ENCODE data around the gene COL20A1. TPM values are rescaled to one million over a fixed set of nuclear protein-coding genes. Genes with fewer than 3 reads are reported as not detected.

COL20A1 gene
- polyA plus RNA-seq, 2 donors: not detected

GRCh38 chr20:63346131-63347080, 53.4 kb downstream of the COL20A1 start:
- H3K27ac ChIP-seq (ENCODE audit: low read depth in 2 of 2, low read length in 1 of 2): no peak overlapping the region
- H3K27me3 ChIP-seq (ENCODE audit: control insufficient read depth in 1 of 2, insufficient read depth in 2 of 2, low read length in 2 of 2): peaks cover 0 to 2% of the 10 kb centered on the region in 2 donors
- WGBS, 2 donors: 69 to 72% methylated on average over 46 to 50 of the region's 50 CpGs
- no peaks in the 10 kb centered on the region for H3K4me1 ChIP-seq (ENCODE audit: control insufficient read depth in 2 of 2, insufficient read depth in 2 of 2, low read length in 1 of 2)
- peaks cover 0 to 9% of the 10 kb centered on the region in 2 donors for H3K9me3 ChIP-seq (ENCODE audit: control insufficient read depth in 2 of 2, insufficient read depth in 1 of 2, low read depth in 1 of 2, low read length in 1 of 2)
- no peaks in the 10 kb centered on the region for H3K36me3 ChIP-seq (ENCODE audit: control insufficient read depth in 2 of 2, insufficient read depth in 2 of 2, low read length in 1 of 2)
- H3K4me3 ChIP-seq (ENCODE audit: low read depth in 1 of 2, low read length in 2 of 2): no peak overlapping the region

DNA sequence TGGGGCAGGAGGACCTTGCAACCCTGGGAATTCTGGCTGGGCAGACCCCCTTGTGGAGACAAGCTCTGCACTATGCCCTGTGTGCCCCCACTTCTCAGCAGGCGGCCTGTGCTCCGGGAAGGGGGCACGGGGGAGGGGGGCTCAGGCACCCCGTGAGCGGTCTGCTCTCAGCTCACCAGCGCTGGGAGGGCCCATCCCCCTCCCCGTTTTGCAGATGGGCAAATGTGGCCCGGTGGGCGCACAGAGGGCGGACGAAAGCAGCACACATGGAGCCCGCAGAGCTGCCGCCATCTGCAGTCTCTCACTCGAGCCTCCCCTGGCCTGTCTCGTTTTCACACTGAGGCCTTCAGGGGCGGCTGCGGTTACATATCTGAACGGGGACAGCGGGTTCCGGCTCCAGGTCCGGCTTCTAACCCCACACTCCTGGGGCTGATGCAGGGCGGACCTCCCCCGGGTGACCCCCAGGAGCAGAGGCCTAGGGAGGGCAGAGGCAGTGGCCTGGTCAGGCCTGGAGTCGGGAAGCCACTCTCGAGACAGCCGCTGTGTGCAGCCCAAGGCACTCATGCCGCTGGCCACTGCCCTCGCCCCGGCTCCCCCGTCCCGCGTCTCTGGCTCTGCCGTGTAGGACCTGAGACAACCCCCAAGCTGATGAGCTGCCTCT, 54.2 kb downstream of the COL20A1 start:
- WGBS, 2 donors: 80% methylated on average over 30 to 33 of the region's 33 CpGs
- H3K4me1 ChIP-seq (ENCODE audit: control insufficient read depth in 2 of 2, insufficient read depth in 2 of 2, low read length in 1 of 2): no peaks in the 10 kb centered on the region
- H3K4me3 ChIP-seq (ENCODE audit: low read depth in 1 of 2, low read length in 2 of 2): no peak overlapping the region
- H3K27me3 ChIP-seq (ENCODE audit: control insufficient read depth in 1 of 2, insufficient read depth in 2 of 2, low read length in 2 of 2): peaks cover 0 to 2% of the 10 kb centered on the region in 2 donors
- no peak overlapping the region for H3K27ac ChIP-seq (ENCODE audit: low read depth in 2 of 2, low read length in 1 of 2)
- no peaks in the 10 kb centered on the region for H3K36me3 ChIP-seq (ENCODE audit: control insufficient read depth in 2 of 2, insufficient read depth in 2 of 2, low read length in 1 of 2)
- H3K9me3 ChIP-seq (ENCODE audit: control insufficient read depth in 2 of 2, insufficient read depth in 1 of 2, low read depth in 1 of 2, low read length in 1 of 2): peaks cover 0 to 16% of the 10 kb centered on the region in 2 donors

DNA sequence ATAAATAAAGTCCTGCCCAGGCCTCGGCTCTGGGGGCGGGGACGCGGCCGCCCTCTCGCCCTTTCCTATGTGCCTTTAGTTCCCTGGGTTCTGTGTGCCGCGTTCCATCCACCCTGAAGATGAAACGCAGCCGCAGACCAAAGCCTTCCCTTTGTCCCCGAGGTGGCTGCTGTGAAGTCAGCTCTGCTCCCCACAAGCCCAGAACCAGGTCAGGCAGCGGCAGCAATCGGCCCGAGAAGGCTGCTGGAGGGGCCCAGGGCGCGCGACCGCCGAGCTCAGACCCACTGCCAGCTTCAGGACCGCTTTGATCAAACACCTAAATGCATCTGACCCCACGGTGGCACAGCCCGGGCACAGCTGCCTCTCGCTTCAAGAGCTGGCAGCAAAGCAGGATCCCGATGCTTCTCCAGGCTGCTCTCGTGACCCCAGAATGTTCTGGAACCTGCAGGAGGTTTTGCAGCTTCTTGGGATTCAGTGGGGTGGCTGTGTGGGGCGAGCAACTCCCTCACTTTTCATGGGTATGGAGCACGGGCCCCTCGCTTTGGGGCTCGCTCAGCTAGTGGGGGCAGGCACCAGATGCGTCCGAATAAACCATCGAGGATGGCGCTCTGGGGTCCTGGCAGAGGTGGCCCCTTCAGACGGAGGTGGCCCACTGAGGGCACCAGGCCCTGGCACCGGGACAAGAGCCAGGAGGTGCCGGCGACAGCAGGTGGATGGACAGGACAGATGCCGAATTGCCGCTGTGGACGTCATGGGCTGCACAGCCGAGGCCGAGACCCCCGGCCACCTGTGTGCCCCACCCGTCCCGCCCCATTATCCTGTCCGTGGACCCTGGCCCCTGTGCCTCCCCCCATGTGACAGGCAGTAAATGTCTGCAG, 55.2 kb downstream of the COL20A1 start:
- peaks cover 0 to 2% of the 10 kb centered on the region in 2 donors for H3K27me3 ChIP-seq (ENCODE audit: control insufficient read depth in 1 of 2, insufficient read depth in 2 of 2, low read length in 2 of 2)
- 77% methylated on average over 46 of the region's 46 CpGs for WGBS, 2 donors
- no peak overlapping the region for H3K27ac ChIP-seq (ENCODE audit: low read depth in 2 of 2, low read length in 1 of 2)
- H3K9me3 ChIP-seq (ENCODE audit: control insufficient read depth in 2 of 2, insufficient read depth in 1 of 2, low read depth in 1 of 2, low read length in 1 of 2): peaks cover 0 to 17% of the 10 kb centered on the region in 2 donors
- no peak overlapping the region for H3K4me3 ChIP-seq (ENCODE audit: low read depth in 1 of 2, low read length in 2 of 2)
- no peaks in the 10 kb centered on the region for H3K36me3 ChIP-seq (ENCODE audit: control insufficient read depth in 2 of 2, insufficient read depth in 2 of 2, low read length in 1 of 2)
- no peaks in the 10 kb centered on the region for H3K4me1 ChIP-seq (ENCODE audit: control insufficient read depth in 2 of 2, insufficient read depth in 2 of 2, low read length in 1 of 2)

- WGBS, 2 donors: 84% methylated on average over 29 of the region's 29 CpGs
- no peaks in the 10 kb centered on the region for H3K4me1 ChIP-seq (ENCODE audit: control insufficient read depth in 2 of 2, insufficient read depth in 2 of 2, low read length in 1 of 2)
- H3K9me3 ChIP-seq (ENCODE audit: control insufficient read depth in 2 of 2, insufficient read depth in 1 of 2, low read depth in 1 of 2, low read length in 1 of 2): peaks cover 0 to 17% of the 10 kb centered on the region in 2 donors
- H3K27me3 ChIP-seq (ENCODE audit: control insufficient read depth in 1 of 2, insufficient read depth in 2 of 2, low read length in 2 of 2): peaks cover 0 to 2% of the 10 kb centered on the region in 2 donors
- no peak overlapping the region for H3K27ac ChIP-seq (ENCODE audit: low read depth in 2 of 2, low read length in 1 of 2)
- H3K36me3 ChIP-seq (ENCODE audit: control insufficient read depth in 2 of 2, insufficient read depth in 2 of 2, low read length in 1 of 2): no peaks in the 10 kb centered on the region
- H3K4me3 ChIP-seq (ENCODE audit: low read depth in 1 of 2, low read length in 2 of 2): no peak overlapping the region
These were observed 56.0 kb downstream of the COL20A1 start for GRCh38 chr20:63348828-63349515.

- Histone ChIP-seq H3K27ac (ENCODE audit: low read depth in 2 of 2, low read length in 1 of 2) (no peak overlapping the region), H3K4me1 (ENCODE audit: control insufficient read depth in 2 of 2, insufficient read depth in 2 of 2, low read length in 1 of 2) (no peaks in the 10 kb centered on the region), H3K9me3 (ENCODE audit: control insufficient read depth in 2 of 2, insufficient read depth in 1 of 2, low read depth in 1 of 2, low read length in 1 of 2) (peaks cover 0 to 17% of the 10 kb centered on the region in 2 donors), H3K27me3 (ENCODE audit: control insufficient read depth in 1 of 2, insufficient read depth in 2 of 2, low read length in 2 of 2) (peaks cover 0 to 2% of the 10 kb centered on the region in 2 donors), H3K36me3 (ENCODE audit: control insufficient read depth in 2 of 2, insufficient read depth in 2 of 2, low read length in 1 of 2) (no peaks in the 10 kb centered on the region), H3K4me3 (ENCODE audit: low read depth in 1 of 2, low read length in 2 of 2) (no peak overlapping the region)
- 74 to 80% methylated on average over 29 of the region's 29 CpGs for WGBS, 2 donors
These were observed 56.5 kb downstream of the COL20A1 start for GRCh38 chr20:63349516-63349895.

DNA sequence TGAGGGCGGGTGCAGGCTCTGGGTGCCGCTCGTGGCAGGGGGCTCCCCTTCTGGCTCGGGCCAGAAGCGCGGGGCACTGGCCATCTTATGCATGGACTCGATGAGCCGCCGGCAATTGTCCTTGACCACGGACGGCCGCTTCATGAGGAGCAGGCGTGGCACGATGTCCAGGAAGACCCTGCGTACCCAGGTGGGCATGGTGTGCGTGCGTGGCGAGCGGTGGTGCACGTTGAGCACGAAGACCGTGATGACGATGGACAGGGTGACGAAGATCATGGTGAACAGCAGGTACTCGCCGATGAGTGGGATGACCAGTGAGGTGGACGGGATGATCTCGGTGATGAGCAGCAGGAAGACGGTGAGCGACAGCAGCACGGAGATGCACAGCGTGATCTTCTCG, 57.2 kb downstream of the COL20A1 start:
- WGBS, 2 donors: 93% methylated on average over 32 to 33 of the region's 33 CpGs
- H3K27ac ChIP-seq (ENCODE audit: low read depth in 2 of 2, low read length in 1 of 2): no peak overlapping the region
- peaks cover 0 to 1% of the 10 kb centered on the region in 2 donors for H3K27me3 ChIP-seq (ENCODE audit: control insufficient read depth in 1 of 2, insufficient read depth in 2 of 2, low read length in 2 of 2)
- peaks cover 0 to 17% of the 10 kb centered on the region in 2 donors for H3K9me3 ChIP-seq (ENCODE audit: control insufficient read depth in 2 of 2, insufficient read depth in 1 of 2, low read depth in 1 of 2, low read length in 1 of 2)
- H3K36me3 ChIP-seq (ENCODE audit: control insufficient read depth in 2 of 2, insufficient read depth in 2 of 2, low read length in 1 of 2): no peaks in the 10 kb centered on the region
- H3K4me3 ChIP-seq (ENCODE audit: low read depth in 1 of 2, low read length in 2 of 2): no peak overlapping the region
- no peaks in the 10 kb centered on the region for H3K4me1 ChIP-seq (ENCODE audit: control insufficient read depth in 2 of 2, insufficient read depth in 2 of 2, low read length in 1 of 2)

- Histone ChIP-seq H3K9me3 (ENCODE audit: control insufficient read depth in 2 of 2, insufficient read depth in 1 of 2, low read depth in 1 of 2, low read length in 1 of 2) (peaks cover 0 to 17% of the 10 kb centered on the region in 2 donors), H3K4me1 (ENCODE audit: control insufficient read depth in 2 of 2, insufficient read depth in 2 of 2, low read length in 1 of 2) (no peaks in the 10 kb centered on the region), H3K4me3 (ENCODE audit: low read depth in 1 of 2, low read length in 2 of 2) (no peak overlapping the region), H3K27ac (ENCODE audit: low read depth in 2 of 2, low read length in 1 of 2) (no peak overlapping the region), H3K27me3 (ENCODE audit: control insufficient read depth in 1 of 2, insufficient read depth in 2 of 2, low read length in 2 of 2) (no peaks in the 10 kb centered on the region), H3K36me3 (ENCODE audit: control insufficient read depth in 2 of 2, insufficient read depth in 2 of 2, low read length in 1 of 2) (no peaks in the 10 kb centered on the region)
- WGBS, 2 donors: 87 to 89% methylated on average over 39 to 46 of the region's 46 CpGs
These were observed 57.8 kb downstream of the COL20A1 start for GRCh38 chr20:63350597-63351325.

DNA sequence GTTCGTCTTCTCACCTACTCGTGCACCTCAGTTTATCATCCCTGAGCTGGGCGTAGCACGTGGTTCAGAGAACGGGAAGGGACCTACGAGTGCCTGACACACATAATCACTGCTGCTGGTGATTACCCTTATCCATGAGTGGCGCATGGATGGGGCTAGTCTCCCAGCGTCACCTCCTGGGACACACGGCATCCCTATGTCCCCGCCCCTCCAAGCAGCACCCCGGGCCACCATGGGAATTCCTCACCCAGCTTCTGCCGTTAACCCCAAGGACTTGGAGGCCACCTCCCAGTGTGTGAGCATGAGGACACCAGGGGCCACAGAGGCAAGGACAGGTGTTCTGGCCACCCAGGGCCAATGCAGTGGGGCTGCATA, 58.3 kb downstream of the COL20A1 start:
- Histone ChIP-seq H3K4me1 (ENCODE audit: control insufficient read depth in 2 of 2, insufficient read depth in 2 of 2, low read length in 1 of 2) (no peaks in the 10 kb centered on the region), H3K4me3 (ENCODE audit: low read depth in 1 of 2, low read length in 2 of 2) (no peak overlapping the region), H3K27ac (ENCODE audit: low read depth in 2 of 2, low read length in 1 of 2) (no peak overlapping the region), H3K9me3 (ENCODE audit: control insufficient read depth in 2 of 2, insufficient read depth in 1 of 2, low read depth in 1 of 2, low read length in 1 of 2) (peaks cover 0 to 17% of the 10 kb centered on the region in 2 donors), H3K36me3 (ENCODE audit: control insufficient read depth in 2 of 2, insufficient read depth in 2 of 2, low read length in 1 of 2) (no peaks in the 10 kb centered on the region), H3K27me3 (ENCODE audit: control insufficient read depth in 1 of 2, insufficient read depth in 2 of 2, low read length in 2 of 2) (no peaks in the 10 kb centered on the region)
- 84 to 89% methylated on average over 12 of the region's 12 CpGs for WGBS, 2 donors

Measured in esophagus (tissue), 2 donors.